ENCODE measurements around the gene C14orf119.

C14orf119 gene

DNA sequence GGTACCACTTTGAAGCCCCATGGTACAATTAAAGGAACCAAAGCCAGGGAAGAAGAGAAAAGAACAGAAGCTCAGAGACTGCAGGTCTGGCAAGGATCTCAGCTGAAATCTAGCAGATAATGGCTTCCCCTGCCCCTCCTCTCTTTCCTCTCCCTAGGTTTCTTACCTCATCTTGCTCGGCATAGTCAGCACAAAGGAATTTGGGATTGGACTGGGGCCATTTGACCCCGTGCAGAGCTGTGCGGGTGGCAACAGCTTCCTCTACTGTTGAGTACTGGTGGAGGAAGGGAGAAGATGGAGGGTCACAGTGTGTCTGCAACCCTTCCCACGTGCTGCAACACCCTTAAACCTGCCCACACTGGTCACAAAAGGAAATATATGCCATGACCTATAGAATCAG lies 33.3 kb upstream of the C14orf119 start:
- no peak for DNase-seq

- DNase-seq: no peak
Measured at GRCh38 chr14:23063601-23064000, 31.7 kb upstream of the C14orf119 start.

- DNase-seq: no peak
Measured at GRCh38 chr14:23066368-23066767, 28.9 kb upstream of the C14orf119 start.

GRCh38 chr14:23066855-23067744 lies 28.2 kb upstream of the C14orf119 start:
- DNase-seq: no peak

- no peak for DNase-seq
Measured at GRCh38 chr14:23067847-23068788, 27.2 kb upstream of the C14orf119 start.

- no peak for DNase-seq
Measured at GRCh38 chr14:23068789-23069412, 26.4 kb upstream of the C14orf119 start.

- no peak for DNase-seq
Measured at GRCh38 chr14:23069413-23069806, 25.9 kb upstream of the C14orf119 start.

GRCh38 chr14:23070262-23071129 lies 24.8 kb upstream of the C14orf119 start:
- no peak for DNase-seq

GRCh38 chr14:23071244-23071920 lies 23.9 kb upstream of the C14orf119 start:
- no peak for DNase-seq

DNA sequence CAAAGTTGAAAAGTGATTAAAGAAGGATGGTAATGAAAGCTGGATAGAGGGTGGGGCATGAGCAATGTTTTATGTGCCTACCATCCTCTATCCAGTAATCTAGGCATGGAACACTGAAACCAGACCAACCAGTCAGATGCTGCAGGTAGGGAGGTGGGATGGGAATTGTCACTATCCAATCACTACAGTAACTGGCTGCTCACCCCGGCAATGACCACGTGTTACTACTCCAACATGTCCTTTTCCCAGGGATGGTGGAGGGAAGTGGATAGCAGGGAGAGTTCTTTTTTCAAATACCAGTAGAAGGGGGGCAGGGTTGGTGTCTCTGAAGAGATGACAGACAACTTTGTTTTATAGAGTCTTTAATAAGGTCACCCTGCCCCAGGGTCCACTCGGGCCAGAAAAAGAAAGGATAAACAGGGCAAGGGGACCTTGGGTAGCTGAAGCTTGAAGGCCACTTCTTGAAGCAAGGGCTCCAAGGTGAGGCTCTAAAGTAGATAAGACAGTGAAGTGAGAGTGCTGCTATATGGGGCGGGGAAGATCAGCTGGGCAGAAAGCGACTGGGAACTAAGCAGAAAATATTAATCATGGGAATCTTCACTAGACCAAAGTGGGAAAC lies 23.3 kb upstream of the C14orf119 start:
- DNase-seq: no peak

GRCh38 chr14:23074906-23075305 lies 20.4 kb upstream of the C14orf119 start:
- no peak for DNase-seq

DNA sequence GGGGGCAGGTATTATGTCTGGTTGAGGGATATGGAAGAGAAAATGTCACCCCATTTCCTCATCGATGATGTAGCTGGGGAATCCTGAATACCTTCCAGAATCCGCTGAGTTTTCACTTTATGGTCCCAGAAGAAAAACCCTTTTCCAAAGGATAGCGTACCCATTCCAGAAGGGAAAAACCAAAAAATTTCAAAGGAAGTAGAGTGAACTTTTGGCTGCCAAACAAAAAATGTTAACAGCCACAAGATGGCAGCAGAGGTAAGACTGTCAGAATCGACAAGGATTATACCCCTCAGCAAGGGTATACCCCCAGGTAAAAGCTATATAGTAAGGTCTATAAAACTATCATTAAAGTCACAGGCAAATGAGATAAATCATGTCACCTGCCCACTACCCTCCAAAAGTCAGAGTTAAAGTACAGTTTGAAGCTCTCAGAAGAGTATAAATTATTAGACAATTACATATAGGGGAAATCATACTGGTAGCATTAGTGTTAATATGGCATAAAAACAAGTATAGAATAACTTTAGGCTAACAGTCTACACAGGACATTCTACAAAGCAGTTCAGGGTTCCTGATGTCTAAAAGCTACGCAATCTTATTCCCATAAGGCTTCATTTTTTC lies 18.4 kb upstream of the C14orf119 start:
- no peak for DNase-seq

DNA sequence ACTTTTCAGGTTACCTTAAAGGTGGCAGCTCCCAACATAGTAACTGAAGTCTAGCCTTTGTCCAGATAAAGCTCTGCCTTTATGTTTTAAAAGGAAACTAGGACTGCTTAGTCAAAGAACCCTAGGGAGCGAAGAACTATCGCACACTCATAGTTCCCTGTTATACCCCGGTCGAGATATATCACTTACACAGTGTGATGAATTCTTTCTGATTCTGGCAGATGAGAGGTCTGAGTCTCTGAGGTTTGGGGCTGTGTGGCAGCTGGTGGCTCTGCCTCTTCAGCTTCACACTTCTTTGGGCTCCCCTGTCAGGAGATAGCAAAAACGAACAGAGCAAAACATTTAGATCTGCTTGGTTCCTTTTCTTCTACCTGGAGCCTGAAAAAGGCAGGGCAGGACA lies 17.3 kb upstream of the C14orf119 start:
- DNase-seq: no peak

DNA sequence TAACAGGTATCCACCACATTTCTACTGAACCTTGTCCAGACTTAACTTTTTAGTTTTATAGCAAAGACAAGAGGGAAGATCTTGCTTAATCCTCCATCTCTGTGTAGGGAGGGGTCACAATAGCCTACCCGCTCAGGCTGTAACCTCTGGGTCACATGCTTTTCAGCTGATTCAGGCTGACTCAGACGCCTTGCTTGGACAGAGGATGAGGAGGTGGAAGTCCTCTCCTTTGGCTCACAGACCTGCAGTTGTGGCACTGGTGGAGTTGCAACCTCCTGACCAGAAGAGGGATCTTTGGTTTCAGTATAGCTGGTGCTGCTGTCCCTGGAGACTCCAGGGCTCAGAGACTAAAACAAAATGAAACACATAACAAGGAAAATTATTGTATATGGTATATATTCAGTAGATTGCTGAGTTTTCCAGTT lies 16.6 kb upstream of the C14orf119 start:
- DNase-seq: no peak

DNA sequence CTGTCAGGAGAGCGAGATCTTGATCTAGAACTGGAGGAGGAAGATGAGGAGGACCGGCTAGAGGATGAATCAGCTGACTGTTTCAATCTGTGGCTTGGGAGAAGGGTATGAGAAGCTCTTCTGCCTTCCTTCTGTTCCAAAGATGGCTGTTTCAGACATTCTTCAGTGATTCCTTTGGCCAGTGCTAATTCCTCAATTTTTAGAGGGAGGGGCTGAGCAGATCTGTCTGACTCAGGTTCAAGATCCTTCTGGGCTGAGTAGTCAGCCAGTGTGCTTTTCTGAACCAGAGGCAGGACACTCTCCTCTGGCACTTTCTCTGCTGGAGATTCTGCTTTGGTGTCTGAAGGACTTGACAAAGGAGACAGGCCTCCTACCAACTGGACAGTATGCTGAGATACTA lies 15.6 kb upstream of the C14orf119 start:
- no peak for DNase-seq

GRCh38 chr14:23080474-23080873 lies 14.8 kb upstream of the C14orf119 start:
- DNase-seq: no peak

DNA sequence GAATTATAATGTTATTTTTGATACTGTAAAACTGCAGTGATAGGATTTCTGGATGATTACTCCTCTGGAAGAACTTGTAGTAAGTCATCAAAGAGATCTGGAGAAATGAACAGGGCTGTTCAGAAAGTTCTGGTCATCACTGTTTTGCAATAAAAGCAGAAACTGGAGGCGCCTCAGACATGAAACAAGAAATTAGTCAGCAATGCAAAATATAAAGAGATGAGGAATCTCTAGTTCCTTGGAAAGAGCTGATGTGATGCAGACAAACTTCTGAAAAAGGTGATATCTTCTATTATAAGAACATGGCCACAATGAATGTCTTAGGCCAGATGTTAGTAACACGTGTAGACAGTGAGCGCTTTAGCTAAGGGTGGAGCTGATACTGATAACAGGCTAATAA lies 9.8 kb upstream of the C14orf119 start:
- no peak for DNase-seq

DNA sequence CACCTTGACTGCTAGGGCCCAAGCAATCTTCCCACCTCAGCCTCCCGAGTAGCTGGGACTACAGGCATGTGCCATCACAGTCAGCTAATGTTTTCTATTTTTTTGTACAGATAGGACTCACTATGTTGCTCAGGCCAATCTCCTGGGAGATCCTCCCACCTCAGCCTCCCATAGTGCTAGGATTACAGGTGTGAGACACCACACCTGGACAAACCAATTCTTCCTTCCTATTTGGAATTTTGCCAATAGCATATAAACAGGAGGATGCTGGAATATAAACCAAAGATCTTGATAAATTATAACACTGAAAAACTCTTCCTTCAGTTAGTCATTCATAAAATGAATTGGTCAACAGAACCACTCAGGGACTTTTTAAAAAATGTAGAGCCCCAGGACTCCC lies 8.7 kb upstream of the C14orf119 start:
- DNase-seq: no peak

GRCh38 chr14:23089498-23090253 lies 5.6 kb upstream of the C14orf119 start:
- no peak for DNase-seq

GRCh38 chr14:23090254-23090636 lies 5.1 kb upstream of the C14orf119 start:
- DNase-seq: no peak

Measured in NCI-H2029 treated with DMSO at 0.1 percent for 48 hours (cell line).